ENCODE measurements around the gene RHBG. TPM values are rescaled to one million over a fixed set of nuclear protein-coding genes. Genes with fewer than 3 reads are reported as not detected.

The RHBG gene
- total and polyA plus RNA-seq, 2 of the 4 experiments (the other 2 are of a cell fraction), result not detected

DNA sequence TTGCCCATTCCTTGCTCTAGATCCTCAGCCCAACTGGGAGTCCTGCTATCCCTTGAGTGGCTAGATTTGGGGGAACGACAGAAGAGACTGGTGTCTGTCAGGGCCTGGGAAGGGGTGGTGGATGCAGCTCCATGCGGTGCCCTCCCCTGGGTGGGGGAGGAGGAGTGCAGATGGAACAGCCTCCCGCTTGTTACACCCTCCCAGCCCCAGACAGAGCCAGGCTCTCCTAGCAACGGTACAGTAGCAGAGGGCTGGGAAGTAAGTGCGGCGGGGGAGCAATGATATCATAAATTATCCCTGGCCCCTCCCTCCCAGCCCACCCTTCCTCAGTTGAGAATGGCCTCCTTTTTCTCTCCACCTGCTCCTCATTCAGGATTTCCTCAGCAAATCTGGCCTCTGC lies 37.2 kb downstream of the RHBG start:
- Histone ChIP-seq H2AFZ (replicated peaks; ENCODE audit: low read length, poor library complexity) (no peak overlapping the region), H3K56ac (ENCODE audit: extremely low read depth, insufficient read depth, low read length) (no peak overlapping the region), H2BK120ac (ENCODE audit: low read depth, low read length) (no peak overlapping the region), H2BK5ac (ENCODE audit: low read depth, low read length, poor library complexity, severe bottlenecking) (no peak overlapping the region), H4K5ac (ENCODE audit: low read depth, low read length) (no peak overlapping the region), H3K79me1 (ENCODE audit: low read depth in 1 of 2, low read length in 2 of 2) (no peaks in the 10 kb centered on the region), H3K27me3 (ENCODE audit: control insufficient read depth, insufficient read depth, low read length) (peaks cover 81% of the 10 kb centered on the region), H4K91ac (ENCODE audit: insufficient read depth, low read depth, low read length) (no peak overlapping the region), H3K9me3 (ENCODE audit: control insufficient read depth, insufficient read depth, low read length) (peaks cover 2% of the 10 kb centered on the region; the same call in 1 of the 2 replicates), H3K27ac (ENCODE audit: insufficient read depth, low read length) (no peak overlapping the region), H3K4ac (ENCODE audit: low read depth, low read length) (no peak overlapping the region), H3K4me1 (ENCODE audit: control insufficient read depth, insufficient read depth, low read length) (no peaks in the 10 kb centered on the region), H3K14ac (replicated peaks; ENCODE audit: low read depth, low read length) (no peak overlapping the region), H2AK5ac (ENCODE audit: low read depth, low read length) (no peak overlapping the region), H4K8ac (ENCODE audit: low read depth in 2 of 2, low read length in 2 of 2) (no peak overlapping the region), H3K9ac (ENCODE audit: low read depth, low read length) (no peak overlapping the region), H3K23ac (ENCODE audit: low read depth, low read length) (no peak overlapping the region), H3K4me2 (ENCODE audit: low read depth, low read length) (no peak overlapping the region), H4K20me1 (ENCODE audit: insufficient read depth, low read length) (no peaks in the 10 kb centered on the region), H2AK9ac (replicated peaks; ENCODE audit: low read depth, low read length, poor library complexity) (no peak overlapping the region), H3K18ac (ENCODE audit: low read depth, low read length) (no peak overlapping the region), H2BK20ac (ENCODE audit: low read depth, low read length) (no peak overlapping the region), H3K9me1 (ENCODE audit: insufficient read depth, low read length) (no peaks in the 10 kb centered on the region), H3K4me3 (ENCODE audit: insufficient read depth, low read depth, low read length) (no peak overlapping the region), H3K36me3 (ENCODE audit: control insufficient read depth, insufficient read depth, low read length) (no peaks in the 10 kb centered on the region), H2BK15ac (ENCODE audit: low read depth, low read length) (no peak overlapping the region)
- no peak for TF ChIP-seq MAZ (IDR thresholded peaks at IDR 0.05; ENCODE audit: borderline replicate concordance, low read depth, low read length)
- CTCF ChIA-PET, result interaction anchor here (1.4 kb wide), 1 partner anchor 20 kb away, joined by 3 read pairs; no protein-coding TSS in a partner anchor
- ATAC-seq (ENCODE audit: low read depth), result no peak
- no TSS peak for BruUV-seq (replicated peaks)
- POLR2A ChIA-PET (ENCODE audit: unreplicated experiment), result no interaction called here
- no CpG with 5 or more reads among the region's 6 CpGs for WGBS, 2 experiments (ENCODE audit: extremely low coverage in 2 of 2, insufficient read length in 1 of 2)
- intact Hi-C loops (cut with micrococcal nuclease) (no loop called here), in situ Hi-C loops (cut with MboI; ENCODE audit: low sequenced_read_pairs) (no loop called here), dilution Hi-C loops (cut with HindIII; ENCODE audit: low sequenced_read_pairs, unreplicated experiment) (no loop called here)
- DNase-seq, result no peak

All from IMR-90 (cell line).